Activated T-cell treated with anti-CD3 and anti-CD28 coated beads, Interleukin-2, amount 50 U/mL, for 1 hour (primary cell): ENCODE results near the gene HINT3.
"Not testable (repeated sequence)": the region's sequence is repeated elsewhere in the genome, so short reads cannot be mapped to it uniquely, and the experiment has no call there.

Experiments used
- DNase-seq: peaks from one replicate; pipeline ENCODE4 v3.0.0-alpha.2; 2020

HINT3 gene

DNA sequence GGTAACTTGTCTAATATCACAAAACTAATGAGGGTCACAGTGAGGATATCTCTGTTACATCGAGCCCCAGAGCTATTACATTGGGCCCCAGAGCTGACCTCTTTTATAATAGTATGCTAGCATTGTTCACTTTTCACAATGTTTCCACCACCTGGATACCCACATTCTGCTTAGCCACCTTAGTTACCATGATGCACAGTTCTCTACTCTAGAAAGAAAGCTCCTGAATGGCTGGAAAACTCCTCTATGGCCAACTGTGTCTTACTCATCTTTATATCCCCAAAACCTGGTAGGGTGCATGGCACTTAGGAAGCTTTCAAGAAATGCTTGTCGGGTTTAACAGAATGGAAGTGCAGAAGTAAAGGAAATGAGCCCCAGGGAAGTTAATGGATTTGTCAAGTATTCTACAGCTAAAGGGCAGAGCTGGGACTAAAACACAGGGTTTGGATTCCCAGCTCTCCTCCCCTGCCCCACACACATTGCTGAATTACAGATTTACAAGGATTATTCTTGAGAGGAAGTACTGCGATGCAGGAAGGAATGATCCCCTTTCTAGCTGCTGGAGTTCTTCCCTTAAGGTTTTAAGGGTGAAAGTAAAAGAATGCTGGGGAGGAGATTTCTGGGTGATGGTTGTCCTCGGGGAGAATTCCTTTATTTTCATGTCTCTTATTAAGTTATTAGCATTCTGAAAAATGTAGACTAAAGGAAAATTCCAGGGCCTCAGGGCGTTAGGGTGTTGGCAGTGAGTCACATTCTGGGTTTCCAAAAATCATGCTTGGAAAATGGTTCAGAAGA lies 16.1 kb upstream of the HINT3 start:
- DNase-seq = no peak

DNA sequence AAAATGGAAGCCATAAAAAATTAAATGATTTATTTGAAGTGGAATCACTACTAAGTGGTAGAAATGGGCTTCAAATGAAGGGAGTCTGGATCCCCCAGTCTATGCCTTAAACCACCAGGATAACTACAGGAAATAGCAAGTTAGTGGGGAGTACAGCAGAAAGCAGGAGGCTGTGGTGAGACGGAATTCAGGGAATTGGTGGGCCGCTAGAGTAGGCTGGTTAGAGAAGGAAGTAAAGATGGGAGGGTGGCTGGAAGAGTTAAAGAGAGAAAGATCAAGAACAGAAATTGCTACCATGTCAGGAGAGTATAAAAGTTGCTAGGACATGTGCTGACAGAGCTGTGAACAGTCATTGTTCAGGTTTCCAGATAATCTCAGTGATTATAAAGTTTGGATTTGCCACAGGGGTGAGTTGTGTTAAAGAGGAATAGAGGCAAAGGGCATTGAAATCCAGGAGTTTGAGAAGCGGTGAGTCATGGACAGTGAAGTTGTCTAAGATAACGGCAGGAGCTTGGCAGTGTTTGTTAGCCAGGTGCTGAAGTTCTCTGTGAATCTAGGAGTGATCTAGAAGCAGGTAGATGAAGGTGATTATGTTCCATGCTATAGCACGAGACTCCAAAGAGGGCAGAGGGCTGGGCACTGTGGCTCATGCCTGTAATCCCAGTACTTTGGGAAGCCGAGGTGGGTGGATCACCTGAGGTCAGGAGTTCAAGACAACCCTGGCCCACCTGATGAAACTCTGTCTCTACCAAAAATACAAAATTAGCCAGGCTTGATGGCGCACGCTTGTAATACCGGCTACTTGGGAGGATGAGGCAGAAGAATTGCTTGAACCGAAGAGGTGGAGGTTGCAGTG lies 13.7 kb upstream of the HINT3 start:
- DNase-seq = no peak

DNA sequence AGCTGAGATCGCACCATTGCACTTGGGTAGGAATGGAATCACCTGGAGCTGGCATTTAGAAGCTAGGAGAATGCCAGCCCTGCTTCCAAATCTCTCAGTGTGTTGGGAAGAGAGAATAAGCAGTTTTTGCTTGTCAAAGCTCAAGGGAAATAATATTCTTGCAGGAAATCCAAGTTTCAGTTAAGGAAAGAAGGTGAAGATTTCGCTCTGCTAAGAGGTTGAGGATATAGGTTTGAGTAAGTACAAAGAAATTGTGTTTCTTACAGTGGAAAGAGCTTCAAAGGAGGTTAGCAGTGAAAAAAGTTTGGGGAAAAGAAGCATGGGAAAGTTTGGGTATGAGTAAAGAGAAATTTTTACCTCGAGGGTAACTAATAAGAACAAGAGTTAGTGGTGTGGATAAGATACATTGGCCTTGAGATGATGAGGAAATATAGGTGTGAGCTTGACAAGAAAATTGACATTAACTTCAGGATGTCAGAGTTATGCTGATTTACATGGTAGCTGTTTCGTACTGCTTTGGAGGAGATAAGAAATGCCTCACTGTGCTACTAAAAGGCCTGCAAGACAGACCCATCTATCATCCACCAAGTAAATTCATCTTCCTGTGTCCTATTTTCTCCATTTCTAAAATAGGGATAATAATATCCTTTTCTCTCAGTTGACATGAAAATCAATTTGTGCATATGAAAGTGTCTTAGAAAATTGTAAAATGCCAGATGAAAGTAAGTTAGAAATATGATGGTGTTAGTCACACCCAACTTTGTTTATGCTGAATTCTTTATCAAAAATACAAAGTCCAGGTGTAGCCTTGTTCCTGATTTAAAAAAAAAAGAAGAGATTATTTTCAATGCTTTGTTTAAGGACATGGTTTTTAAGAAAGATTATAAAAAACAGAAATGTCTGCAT lies 12.8 kb upstream of the HINT3 start:
- no peak for DNase-seq

DNA sequence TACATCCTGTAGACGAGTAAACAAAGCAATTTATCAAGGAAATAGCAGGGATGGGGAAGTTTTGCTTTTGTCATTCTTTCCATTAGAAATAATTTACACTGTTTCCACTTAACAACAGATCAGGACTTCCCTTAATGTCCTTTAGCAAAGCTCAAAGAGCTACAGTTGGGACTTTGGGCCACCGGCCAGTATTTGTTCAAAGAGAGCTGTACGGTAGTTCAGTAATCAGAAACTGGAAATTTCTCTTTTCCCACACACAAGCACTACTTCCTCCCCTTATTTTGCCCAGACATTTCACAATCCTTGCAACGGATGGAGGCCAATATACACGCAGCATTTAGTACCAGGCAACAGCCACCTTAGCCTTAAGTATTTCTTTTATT lies 12.1 kb upstream of the HINT3 start:
- no peak for DNase-seq

DNA sequence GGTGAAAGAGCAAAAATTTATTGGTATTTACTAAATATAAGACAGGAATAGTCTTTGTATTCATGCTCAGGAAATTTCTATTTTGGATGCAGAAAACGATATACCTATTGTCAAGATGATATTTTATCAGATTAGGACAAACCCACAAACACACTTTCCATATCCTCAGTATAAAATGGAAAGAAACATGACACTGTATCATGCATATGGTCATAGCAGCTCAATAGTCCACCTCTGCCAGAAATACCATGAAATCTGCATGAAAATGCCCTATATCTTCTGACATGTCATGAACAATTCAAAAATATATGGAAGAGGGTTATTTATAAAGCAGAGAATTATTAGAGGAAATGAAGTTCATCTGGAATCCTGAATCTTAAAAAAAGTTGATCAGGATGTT lies 11.7 kb upstream of the HINT3 start:
- DNase-seq = no peak

DNA sequence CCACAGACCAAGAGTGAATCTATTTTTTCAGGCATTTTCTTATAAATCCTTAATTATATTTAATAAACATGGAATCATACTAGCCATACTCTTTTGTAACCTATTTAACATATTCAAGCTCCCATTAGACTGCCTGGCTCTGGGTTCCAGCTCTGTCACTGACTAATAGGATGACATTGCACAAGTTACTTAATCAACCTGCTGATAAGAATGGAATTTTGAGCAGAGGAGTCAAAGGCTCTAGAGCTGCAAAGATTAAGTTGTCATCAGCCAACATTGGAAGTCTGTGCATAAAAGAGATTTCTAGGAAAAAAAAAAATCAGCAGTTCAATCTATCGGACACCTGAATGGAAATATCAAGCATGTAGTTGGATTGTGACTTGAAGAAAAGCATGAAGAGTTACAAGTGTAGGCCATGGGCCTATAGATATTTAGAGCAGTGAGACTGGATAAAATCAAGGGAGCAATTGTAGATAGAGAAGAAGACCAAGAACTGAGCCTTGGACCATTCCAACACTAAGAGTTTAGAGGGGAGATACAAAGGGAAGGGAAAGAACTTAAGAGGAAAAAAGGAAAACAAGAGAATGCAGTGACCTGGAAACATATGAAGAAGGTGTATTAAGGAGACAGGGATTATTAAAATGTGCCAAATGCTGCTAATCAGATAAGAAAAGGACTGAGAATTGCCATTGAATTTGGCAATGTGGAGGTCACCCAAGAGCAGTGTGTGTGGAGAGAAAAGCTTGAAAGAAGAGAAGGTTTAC lies 11.0 kb upstream of the HINT3 start:
- DNase-seq = no peak

DNA sequence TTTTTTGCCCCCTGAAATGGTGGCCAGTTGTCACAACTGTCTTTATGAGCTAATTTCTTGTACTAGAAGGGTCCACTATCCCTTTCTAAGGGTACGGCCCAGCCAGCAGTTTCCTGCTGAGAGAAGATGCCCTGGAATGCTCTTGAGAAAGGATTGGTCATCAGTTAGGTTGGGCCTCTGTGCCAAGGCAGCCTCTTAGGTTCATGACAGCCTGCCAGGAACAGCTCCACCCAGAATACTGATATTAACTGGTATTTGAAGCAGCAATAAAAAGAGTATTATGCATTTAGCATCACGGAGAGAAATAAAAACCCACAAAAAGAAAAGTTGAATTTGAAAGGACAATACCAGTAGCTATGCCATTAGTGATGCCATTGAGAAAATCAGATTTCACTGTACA lies 9.0 kb upstream of the HINT3 start:
- DNase-seq = no peak

DNA sequence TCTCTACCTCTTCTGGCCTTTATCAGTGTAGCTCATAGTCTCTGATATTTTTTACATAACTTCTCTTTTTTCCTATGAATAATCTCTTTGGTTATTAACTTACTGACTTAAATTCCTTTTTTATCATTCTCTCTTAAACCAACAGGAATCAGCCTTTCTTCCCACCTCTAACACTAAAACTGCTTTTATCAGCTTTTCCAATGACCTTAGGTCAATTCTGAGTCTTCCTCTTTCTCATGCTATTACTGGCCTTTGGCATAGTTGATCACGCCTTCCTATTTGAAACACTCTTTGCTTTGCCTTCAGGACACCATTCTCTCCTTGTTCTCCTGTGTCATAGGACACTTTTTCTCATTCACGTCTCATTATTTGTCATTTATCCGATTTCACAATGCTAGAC lies 8.1 kb upstream of the HINT3 start:
- DNase-seq = no peak

DNA sequence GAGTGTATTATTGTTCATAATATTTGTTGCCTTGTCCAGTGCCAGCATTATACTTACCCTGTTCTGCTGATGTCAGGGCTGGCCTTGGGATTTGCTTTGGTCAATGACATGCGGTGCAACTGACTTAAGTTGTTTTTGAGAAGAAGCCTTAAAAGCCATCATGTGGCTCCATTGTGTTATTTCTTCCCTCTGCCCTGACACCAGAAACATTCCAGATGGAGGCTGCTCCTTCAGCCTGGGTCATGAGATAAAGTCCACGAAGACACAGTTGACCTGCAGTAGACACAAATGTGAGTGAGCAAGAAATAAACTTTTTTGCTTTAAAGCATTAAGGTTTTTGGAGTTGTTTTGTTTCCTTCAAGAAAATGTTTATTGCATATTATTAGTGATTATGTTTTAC lies 7.5 kb upstream of the HINT3 start:
- no peak for DNase-seq

DNA sequence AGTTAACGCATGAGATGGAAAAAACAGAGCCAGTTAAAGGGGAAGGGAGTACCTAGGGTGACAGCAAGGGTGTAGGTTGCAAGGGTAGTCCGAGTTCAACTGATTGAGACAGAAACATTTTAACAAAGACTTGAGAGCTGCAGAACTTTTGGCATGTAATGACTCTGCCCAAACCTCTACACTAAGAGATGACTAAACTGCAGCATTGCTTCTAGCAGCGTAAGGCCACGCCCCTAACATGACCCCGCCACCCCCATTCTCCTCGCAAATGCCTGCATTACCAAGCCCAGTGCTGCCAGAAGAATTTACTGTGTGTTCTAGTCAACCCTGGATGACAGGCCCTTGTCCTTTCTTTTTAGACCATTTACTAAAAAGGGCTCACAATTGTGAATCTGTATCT lies 6.3 kb upstream of the HINT3 start:
- DNase-seq = no peak

DNA sequence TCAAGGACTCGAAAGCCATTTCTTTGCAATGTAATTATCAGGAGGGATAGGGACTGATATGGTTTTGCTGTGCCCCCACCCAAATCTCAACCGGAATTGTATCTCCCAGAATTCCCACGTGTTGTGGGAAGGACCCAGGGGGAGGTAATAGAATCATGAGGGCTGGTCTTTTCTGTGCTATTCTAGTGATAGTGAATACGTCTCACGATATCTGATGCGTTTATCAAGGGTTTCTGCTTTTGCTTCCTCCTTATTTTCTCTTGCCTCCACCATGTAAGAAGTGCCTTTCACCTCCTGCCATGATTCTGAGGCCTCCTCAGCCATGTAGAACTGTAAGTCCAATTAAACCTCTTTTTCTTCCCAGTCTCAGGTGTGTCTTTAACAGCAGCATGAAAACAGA lies 5.9 kb upstream of the HINT3 start:
- DNase-seq = not testable (repeated sequence)

DNA sequence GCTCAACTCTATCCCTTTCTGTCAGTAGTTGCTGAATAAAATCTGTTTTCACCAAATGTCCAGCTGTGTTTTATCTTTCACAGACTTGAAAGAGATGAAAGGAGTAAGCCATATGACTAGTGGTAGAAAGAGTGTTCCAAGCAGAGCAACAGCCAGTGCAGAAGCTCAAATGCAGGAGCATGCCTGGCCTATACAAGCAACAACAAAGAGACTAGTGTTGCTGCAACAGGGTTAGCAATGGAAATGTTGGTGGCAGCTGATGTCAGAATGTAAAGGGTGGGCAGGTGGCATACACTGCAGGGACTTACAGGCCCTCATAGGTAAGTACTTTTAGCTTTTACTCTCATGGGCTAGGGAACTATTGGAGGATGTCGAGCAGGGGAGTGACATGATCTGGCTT lies 5.2 kb upstream of the HINT3 start:
- DNase-seq = no peak

DNA sequence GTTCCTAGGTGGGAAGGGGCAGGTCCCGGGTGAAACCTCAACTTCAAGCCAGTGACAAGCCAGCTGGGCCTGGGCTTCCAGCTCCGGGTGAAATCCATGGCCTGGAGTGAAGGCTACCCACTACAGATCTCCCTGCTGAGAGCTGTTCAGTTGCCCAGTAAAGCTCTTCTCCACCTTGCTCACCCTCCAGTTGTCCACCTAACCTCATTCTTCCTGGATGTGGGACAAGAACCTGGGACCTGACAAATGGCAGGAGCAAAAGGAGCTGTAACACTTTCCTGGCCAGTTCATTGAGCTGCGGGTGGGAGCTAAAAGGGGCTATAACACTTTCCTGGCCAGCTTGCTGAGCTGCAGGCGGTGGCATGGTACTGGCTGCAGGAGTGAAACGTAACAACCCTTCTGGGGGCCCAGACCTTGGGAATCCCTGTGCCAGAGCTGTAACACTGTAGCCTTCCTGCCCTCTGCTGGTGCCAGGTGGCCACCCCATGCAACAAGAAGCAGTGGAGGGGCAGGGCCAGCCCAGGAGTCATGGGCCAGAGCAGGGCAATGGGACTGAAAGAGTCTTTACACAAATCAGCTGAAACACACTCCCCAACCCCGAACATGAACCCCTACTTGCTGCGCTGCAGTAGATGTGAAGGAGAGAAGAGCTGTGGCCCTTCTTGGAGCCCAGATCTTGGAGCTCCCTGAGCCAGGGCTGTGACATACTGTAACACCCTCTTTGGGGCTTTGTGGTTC lies 3.6 kb upstream of the HINT3 start:
- no peak for DNase-seq

DNA sequence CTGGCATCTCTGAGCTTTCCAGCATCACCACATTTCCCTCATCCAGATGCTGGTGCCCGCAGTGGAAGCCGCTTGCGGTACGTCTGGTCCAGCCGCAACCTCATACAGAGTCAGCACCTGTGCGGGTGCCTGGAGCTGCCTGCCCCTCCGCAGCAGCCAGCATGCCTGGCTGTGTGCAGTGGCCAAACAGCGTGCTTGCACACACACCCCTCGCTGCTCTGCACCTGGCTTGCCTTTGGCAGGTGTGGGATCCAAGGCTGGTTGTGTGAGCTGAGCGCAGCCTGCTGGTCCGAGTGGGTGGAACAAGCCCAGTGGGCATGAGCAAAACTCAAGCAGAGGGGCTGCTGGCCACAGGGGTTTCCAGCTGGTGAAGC lies 3.1 kb upstream of the HINT3 start:
- no peak for DNase-seq

DNA sequence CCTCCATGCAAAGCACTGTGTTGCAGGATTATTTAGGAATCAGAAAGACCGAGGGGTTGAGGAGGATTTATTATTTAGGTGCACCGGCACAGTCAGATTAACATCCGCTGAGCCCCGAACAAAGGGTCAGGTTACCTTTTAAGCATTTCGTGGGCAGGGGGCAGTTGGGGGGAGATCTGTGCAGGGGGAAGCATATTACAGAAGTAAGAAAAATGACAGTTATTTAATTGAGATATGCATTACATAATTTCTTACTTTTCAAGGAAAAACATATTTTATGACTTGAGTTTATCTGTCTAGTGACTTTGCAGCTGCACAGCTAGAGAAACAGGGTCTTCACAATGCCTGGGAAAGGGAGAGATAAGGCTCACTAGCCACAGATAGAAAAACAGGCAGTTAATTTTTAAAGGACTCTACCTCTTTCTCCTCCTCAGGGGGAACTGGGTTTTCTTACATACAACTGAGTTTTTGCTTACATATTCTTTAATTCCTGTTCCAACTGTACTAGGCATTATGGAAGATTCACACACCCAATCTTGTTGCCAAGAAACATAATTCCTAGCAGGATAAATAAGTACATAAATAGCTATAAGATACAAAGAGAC lies 1.7 kb upstream of the HINT3 start:
- no peak for DNase-seq

DNA sequence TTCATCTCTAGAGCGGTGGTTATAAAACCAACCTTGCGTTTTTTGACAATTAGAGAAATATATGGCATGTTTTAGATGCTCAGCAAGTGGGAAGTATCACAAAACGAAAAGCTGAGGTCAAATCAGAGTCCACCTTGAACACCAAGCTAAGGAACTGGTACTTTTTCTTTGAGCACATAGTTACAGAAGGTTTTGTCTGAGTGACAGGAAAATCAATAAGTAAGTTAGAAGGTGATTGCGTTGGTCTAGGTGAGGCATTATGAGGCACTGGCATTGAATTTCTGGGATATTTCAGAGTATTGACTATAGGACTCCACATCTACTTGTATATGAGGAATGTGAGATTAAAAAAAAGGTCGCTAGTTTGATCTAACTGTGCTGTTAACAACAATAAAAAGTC lies 597 bp upstream of the HINT3 start:
- DNase-seq = no peak

DNA sequence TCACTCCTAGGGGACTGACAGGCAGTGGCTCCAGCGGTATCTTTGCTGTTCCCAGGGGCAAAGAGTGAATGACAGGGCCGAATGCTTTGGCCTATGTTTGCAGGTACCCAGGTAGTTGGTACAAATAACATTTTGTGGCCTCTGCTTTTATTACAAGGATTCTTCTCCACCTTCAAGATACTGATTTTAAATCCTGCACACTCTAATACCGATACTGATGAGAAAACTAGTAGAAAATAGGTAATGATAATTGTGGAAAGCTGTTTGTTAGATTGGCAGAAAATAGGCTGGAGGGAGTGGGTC lies 772 bp downstream of the HINT3 start:
- no peak for DNase-seq

DNA sequence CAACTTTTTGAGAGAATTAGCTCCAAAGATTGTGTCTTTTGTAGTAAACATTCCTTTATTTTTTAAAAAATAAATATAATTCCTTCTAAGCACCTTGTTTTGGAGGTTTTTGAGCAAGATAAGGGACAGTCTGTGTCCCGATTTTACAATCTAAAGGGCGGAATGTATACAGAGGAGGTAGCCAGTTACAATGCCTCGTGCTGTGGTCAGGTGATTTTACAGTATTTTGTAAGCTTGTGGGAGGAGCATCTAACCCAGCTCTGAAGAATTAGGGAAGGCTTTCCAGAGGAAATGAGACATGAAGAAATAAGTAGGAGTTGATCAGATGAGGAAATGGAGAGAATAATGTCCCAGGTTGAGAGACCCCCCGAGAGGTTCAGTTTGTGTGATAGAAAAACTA lies 1.3 kb downstream of the HINT3 start:
- DNase-seq = no peak

DNA sequence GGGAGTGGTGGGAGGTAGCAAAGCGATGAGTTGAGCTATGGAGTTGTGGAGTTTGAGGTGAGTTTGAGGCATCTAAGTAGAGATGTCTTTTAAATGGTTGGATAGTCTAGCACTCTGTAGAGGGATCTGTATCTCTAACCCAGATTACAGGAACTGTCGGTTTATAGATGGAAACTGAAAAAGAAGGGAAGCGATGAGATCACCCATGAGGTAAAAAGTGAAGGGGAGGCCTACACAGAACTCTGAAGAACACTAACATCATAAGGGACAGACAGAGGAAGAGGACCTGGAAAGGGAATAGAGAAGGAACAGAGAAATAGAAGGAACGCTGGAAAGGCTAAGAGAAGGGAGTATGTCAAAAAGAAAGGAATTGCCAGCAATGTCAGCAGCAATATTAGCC lies 2.5 kb downstream of the HINT3 start:
- DNase-seq = no peak

DNA sequence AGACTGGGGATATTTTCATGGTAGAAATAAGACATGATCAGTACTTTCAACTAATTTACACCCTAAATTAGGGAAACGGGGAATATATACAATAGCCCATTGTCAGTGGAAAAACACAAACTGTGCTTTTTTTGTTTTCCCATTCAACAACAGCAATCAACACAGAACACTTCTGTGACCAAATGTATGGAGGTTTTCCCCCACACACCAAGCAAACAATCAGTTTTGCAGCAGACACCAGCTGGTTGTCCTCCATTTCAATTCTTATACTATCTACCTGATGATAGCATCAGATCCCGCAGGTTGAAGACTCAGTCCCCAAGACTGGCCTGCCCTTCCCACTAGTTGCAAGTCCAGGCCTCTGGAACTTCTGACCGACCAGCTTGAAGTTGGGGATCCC lies 4.5 kb downstream of the HINT3 start:
- no peak for DNase-seq

DNA sequence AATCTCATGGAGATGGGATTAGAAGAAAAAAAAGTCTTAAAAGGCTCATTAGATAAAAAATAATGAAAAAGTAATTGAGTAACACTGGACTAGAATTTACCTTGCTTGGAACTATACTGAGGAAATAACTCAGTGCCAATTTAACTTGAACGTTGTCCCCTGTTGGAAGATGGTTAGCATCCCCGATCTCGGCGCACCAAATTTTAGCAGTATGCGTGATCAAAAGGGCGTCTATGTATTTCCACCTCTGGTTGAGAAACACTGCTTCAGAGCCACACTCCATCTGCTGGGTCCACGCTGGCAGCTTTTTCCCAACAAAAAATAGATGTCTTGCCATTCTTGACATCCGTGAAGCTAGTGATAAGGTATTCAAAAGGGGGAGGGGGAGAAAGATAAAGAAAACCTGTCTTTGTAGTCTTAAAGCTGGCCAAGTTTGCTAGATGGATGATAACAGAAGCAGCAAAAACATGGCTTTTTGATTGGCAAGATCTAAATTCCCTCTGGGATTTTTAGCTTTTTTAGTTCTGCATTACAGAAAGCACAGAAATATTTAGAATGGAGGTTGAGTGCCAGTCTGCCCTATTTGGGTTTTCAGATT lies 6.4 kb downstream of the HINT3 start:
- no peak for DNase-seq
